ENCODE measurements around the gene FKBP15. TPM values are rescaled to one million over a fixed set of nuclear protein-coding genes. Genes with fewer than 3 reads are reported as not detected.
A peak's percentile ranks its signal among the peaks of the same experiment; 100 is the strongest.

The FKBP15 gene
- total RNA-seq, 1 donor from 2014 or later: 49.1 TPM

DNA sequence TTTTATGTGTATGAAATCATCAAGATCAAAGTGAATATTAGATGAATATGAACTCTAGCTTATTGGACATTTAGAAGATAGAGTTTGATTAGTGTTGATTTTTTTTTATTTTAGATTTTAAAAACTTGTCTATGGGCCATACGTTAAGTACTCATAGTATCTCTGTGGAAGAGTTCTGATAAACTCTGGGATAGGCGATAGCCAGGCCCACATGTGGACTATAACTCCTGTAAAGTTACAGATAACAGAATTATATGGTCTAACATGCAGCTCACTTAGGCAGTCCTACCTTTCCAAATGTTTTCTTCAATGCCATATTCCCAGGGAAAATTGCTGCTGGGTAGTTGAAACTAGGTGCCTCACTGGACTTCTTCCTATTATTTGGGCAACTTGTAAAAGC lies 10.6 kb upstream of the FKBP15 start:
- intact Hi-C loops (cut with micrococcal nuclease): no loop called here
- H3K27ac Mint-ChIP-seq: peak overlapping the region; percentile 86
- POLR2A ChIA-PET: interaction anchor here (1.9 kb wide), 1 partner anchor 11 kb away, joined by 19 read pairs; the partner anchor contains the start of genes FKBP15 and SLC31A1

DNA sequence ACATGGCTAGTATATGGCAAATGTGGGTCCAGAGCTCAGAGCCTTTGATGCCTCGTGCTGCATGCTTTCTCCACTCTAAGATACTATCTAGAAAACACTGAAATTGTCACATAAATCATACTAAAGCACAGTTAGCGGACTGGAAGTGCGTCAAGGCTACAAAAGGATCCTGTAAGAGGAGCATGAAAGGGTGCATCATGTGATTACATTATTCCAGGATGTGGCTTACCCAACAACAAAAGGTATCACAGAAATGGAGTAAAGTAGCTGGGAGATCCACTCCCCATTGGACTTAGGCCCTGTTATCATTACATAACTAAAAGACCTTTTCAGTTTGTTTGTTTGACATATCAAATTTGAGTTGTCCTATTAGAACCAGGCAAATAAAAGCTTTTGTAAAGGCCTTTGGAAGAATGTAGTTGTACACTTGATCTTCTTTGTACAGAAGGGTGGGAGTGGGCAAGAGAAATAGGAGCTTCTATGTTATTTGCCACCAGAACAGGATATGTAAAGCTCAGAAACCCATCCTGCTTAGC lies 7.1 kb upstream of the FKBP15 start:
- Mint-ChIP-seq H3K4me3 (no peak overlapping the region), H3K9me3 (no peaks in the 10 kb centered on the region), H3K4me1 (peaks cover 12% of the 10 kb centered on the region), H3K27me3 (no peaks in the 10 kb centered on the region), H3K36me3 (ENCODE audit: low read depth) (no peaks in the 10 kb centered on the region), H3K27ac (no peak overlapping the region)
- intact Hi-C loops (cut with micrococcal nuclease): no loop called here
- POLR2A ChIA-PET: no interaction called here
- ATAC-seq (ENCODE audit: low read depth) (no peak), DNase-seq (no peak)
- TF ChIP-seq, protein P1, sequence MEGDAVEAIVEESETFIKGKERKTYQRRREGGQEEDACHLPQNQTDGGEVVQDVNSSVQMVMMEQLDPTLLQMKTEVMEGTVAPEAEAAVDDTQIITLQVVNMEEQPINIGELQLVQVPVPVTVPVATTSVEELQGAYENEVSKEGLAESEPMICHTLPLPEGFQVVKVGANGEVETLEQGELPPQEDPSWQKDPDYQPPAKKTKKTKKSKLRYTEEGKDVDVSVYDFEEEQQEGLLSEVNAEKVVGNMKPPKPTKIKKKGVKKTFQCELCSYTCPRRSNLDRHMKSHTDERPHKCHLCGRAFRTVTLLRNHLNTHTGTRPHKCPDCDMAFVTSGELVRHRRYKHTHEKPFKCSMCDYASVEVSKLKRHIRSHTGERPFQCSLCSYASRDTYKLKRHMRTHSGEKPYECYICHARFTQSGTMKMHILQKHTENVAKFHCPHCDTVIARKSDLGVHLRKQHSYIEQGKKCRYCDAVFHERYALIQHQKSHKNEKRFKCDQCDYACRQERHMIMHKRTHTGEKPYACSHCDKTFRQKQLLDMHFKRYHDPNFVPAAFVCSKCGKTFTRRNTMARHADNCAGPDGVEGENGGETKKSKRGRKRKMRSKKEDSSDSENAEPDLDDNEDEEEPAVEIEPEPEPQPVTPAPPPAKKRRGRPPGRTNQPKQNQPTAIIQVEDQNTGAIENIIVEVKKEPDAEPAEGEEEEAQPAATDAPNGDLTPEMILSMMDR (IDR thresholded peaks at IDR 0.05): no peak
- CTCF ChIA-PET: no interaction called here

More for the DNA sequence above, 10.6 kb upstream of the FKBP15 start:
- Mint-ChIP-seq H3K27me3 (no peaks in the 10 kb centered on the region), H3K36me3 (ENCODE audit: low read depth) (no peaks in the 10 kb centered on the region), H3K4me3 (no peak overlapping the region), H3K9me3 (no peaks in the 10 kb centered on the region), H3K4me1 (peaks cover 26% of the 10 kb centered on the region)
- CTCF ChIA-PET: no interaction called here
- TF ChIP-seq, protein P1 (IDR thresholded peaks at IDR 0.05): no peak
- ATAC-seq (ENCODE audit: low read depth) (no peak), DNase-seq (no peak)

DNA sequence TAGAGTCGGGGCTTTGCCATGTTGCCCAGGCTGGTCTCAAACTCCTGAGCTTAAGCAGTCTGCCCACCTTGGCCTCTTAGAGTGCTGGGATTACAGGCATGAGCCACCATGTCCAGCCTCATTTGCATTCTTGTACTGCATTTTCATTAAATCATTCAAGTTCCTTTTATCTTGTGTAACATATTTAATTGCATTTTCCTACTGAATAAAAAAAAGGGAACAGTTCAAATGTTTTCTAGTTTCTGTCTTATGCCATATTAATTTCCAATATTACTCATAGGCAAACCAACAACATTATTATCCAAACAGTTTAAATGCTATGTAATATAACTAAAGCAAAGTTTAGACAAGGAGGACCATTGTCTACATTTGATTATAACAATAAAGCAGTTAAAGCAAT lies 6.4 kb upstream of the FKBP15 start:
- ChIA-PET CTCF (no interaction called here), POLR2A (no interaction called here)
- H3K27me3 Mint-ChIP-seq: no peaks in the 10 kb centered on the region
- ATAC-seq (ENCODE audit: low read depth) (no peak), DNase-seq (no peak)
- H3K27ac Mint-ChIP-seq: no peak overlapping the region
- no peaks in the 10 kb centered on the region for H3K36me3 Mint-ChIP-seq (ENCODE audit: low read depth)
- intact Hi-C loops (cut with micrococcal nuclease): loop anchor here (1.0 kb wide), 1 partner anchor 12 kb away; no protein-coding TSS in a partner anchor
- no peaks in the 10 kb centered on the region for H3K9me3 Mint-ChIP-seq
- no peak overlapping the region for H3K4me3 Mint-ChIP-seq
- TF ChIP-seq, protein P1 (IDR thresholded peaks at IDR 0.05): no peak
- peaks cover 7% of the 10 kb centered on the region for H3K4me1 Mint-ChIP-seq

DNA sequence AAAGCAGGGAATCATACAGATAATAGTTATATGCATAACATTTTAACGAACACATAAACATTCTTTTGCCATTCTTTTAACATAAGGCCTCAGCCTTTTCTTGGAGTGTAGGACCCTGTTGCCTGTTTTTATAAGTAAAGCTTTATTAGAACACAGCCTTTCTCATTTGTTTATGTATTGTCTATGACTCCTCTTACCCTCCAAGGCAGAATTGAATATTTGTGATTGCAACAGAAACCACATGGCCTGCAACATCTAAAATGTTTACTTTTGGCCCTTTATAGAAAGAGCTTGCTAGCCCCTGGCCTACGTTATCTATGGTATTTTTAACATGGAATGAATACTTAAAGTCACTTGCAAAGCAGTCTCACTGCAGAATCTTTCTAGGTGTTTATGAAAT lies 2.9 kb upstream of the FKBP15 start:
- H3K9me3 Mint-ChIP-seq: no peaks in the 10 kb centered on the region
- H3K4me3 Mint-ChIP-seq: no peak overlapping the region
- CTCF ChIA-PET: no interaction called here
- POLR2A ChIA-PET: no interaction called here
- H3K36me3 Mint-ChIP-seq (ENCODE audit: low read depth): peaks cover 11% of the 10 kb centered on the region
- TF ChIP-seq, protein P1 (IDR thresholded peaks at IDR 0.05): no peak
- ATAC-seq (ENCODE audit: low read depth) (no peak), DNase-seq (no peak)
- H3K27me3 Mint-ChIP-seq: no peaks in the 10 kb centered on the region
- intact Hi-C loops (cut with micrococcal nuclease): no loop called here
- H3K4me1 Mint-ChIP-seq: peaks cover 33% of the 10 kb centered on the region
- H3K27ac Mint-ChIP-seq: no peak overlapping the region

DNA sequence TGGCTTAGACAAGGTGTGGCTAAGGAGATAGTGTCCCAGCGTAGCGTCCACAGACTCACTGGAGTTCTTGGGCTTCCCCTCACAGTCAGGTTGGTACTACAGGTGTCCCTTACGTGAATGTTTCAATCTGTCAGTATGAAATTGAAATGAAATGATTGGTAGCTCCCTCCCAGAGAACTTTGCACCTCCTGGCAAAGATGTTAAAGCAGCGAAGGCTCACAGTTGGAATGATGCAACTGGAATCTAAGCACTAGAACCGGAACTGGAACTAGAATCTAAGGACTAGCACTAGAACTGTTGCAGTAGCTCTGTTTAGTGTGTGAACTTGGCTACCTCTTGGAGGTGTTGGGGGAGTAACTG lies 1.4 kb upstream of the FKBP15 start:
- Mint-ChIP-seq H3K36me3 (ENCODE audit: low read depth) (peaks cover 13% of the 10 kb centered on the region), H3K4me1 (peaks cover 44% of the 10 kb centered on the region), H3K4me3 (peak overlapping the region; percentile 96), H3K27me3 (no peaks in the 10 kb centered on the region), H3K27ac (no peak overlapping the region), H3K9me3 (no peaks in the 10 kb centered on the region)
- DNase-seq (no peak), ATAC-seq (ENCODE audit: low read depth) (no peak)
- CTCF ChIA-PET: interaction anchor here (0.6 kb wide), 1 partner anchor 224 kb away, joined by 3 read pairs; no protein-coding TSS in a partner anchor
- POLR2A ChIA-PET: interaction anchor here (0.6 to 0.8 kb wide), 2 partner anchors 10 to 179 kb away, joined by 3 read pairs; partner anchors contain the start of gene ALAD
- TF ChIP-seq, protein P1 (IDR thresholded peaks at IDR 0.05): no peak
- intact Hi-C loops (cut with micrococcal nuclease): no loop called here
